Thyroid gland (tissue), 4 donors: ENCODE results near the gene LRCH1. TPM values are rescaled to one million over a fixed set of nuclear protein-coding genes. Genes with fewer than 3 reads are reported as not detected.

ENCODE experiments used
- DNase-seq, 2 donors: peaks; one replicate each; pipeline ENCODE4 v3.0.0-alpha.2; 2019
- H3K27ac ChIP-seq, 3 donors: fragments of 200-600 bp; sonication (generic); 1 replicate in 2 of 3; 2 replicates in 1 of 3; pipeline ENCODE4 v1.5.1; 2016 to 2019; ENCODE audit warnings: mild to moderate bottlenecking in 1 of 3, moderate library complexity in 1 of 3
- H3K27me3 ChIP-seq: fragments of 200-600 bp; sonication (generic); one replicate; pipeline ENCODE4 v1.5.1; 2019
- H3K36me3 ChIP-seq, 2 donors: fragments of 200-600 bp; sonication (generic); one replicate each; pipeline ENCODE4 v1.5.1; 2016 to 2019
- H3K4me1 ChIP-seq, 2 donors: fragments of 200-600 bp; sonication (generic); one replicate each; pipeline ENCODE4 v1.5.1; 2017 to 2019
- H3K4me3 ChIP-seq, 3 donors: fragments of 200-600 bp; sonication (generic); replicated peaks in 1 of 3; 1 replicate in 2 of 3; 2 replicates in 1 of 3; pipeline ENCODE4 v1.5.1; 2016; ENCODE audit warnings: mild to moderate bottlenecking in 1 of 3
- H3K9me3 ChIP-seq: fragments of 200-600 bp; sonication (generic); one replicate; pipeline ENCODE4 v1.5.1; 2017
- CTCF ChIP-seq, 6 experiments: fragments of 200-600 bp in 3 of 6; fragments of 450-650 bp in 3 of 6; sonication (generic) in 3 of 6; IDR thresholded peaks; one replicate each; pipeline ENCODE4 v1.5.1; 2016 to 2019; ENCODE audit warnings: antibody characterized with exemption in 6 of 6, mild to moderate bottlenecking in 2 of 6, inconsistent platforms in 1 of 6, moderate library complexity in 1 of 6
- POLR2A ChIP-seq, 2 donors: fragments of 450-650 bp; IDR thresholded peaks; one replicate each; pipeline ENCODE4 v1.6.1; 2017; ENCODE audit warnings: antibody characterized with exemption in 2 of 2, mild to moderate bottlenecking in 2 of 2, moderate library complexity in 1 of 2
- WGBS, 2 donors: methylation state at CpG; one replicate each; pipeline ENCODE4 v1.1.5; 2017; 5-methylcytosine and 5-hydroxymethylcytosine counted together
- intact Hi-C: fragments of 100-400 bp; cut with DNase I; formaldehyde crosslinking; loops from one replicate; pipeline ENCODE4 v1.15.1; 2023
- total RNA-seq, 4 donors: library from RNA; depleted of rRNA; stranded (reverse); fragments of >200 nt; gene quantifications; one replicate each; pipeline ENCODE4 v1.2.3, GENCODE V29; 2016

The LRCH1 gene
- total RNA-seq, 4 donors from 2014 or later: 13.5 to 19.3 (median 15.9) TPM

- Histone ChIP-seq H3K27ac (peak overlapping the region; percentile 74 to 92 (median 86)), H3K36me3 (no peaks in the 10 kb centered on the region), H3K4me1 (peaks cover 7 to 13% of the 10 kb centered on the region in 2 donors), H3K4me3 (peak overlapping the region; percentile 43 to 82 (median 72)), H3K27me3 (no peaks in the 10 kb centered on the region), H3K9me3 (no peaks in the 10 kb centered on the region)
- intact Hi-C loops: no loop called here
- TF ChIP-seq CTCF (IDR thresholded peaks at IDR 0.05) (no peak), POLR2A (IDR thresholded peaks at IDR 0.05) (no peak)
- DNase-seq: no peak
- WGBS, 2 donors: 42 to 59% methylated on average over 2 of the region's 2 CpGs
These were observed 2.0 kb downstream of the LRCH1 start for GRCh38 chr13:46554951-46555350.

- Histone ChIP-seq H3K27ac (peak overlapping the region in 1 of 3 donors; percentile 86), H3K4me1 (peaks cover 7 to 13% of the 10 kb centered on the region in 2 donors), H3K9me3 (no peaks in the 10 kb centered on the region), H3K36me3 (no peaks in the 10 kb centered on the region), H3K4me3 (no peak overlapping the region), H3K27me3 (no peaks in the 10 kb centered on the region)
- WGBS, 2 donors: 72 to 80% methylated on average over 4 of the region's 4 CpGs
- intact Hi-C loops: no loop called here
- no peak for DNase-seq
- TF ChIP-seq CTCF (IDR thresholded peaks at IDR 0.05) (no peak), POLR2A (IDR thresholded peaks at IDR 0.05) (no peak)
These were observed 2.9 kb downstream of the LRCH1 start for GRCh38 chr13:46555722-46556417.

GRCh38 chr13:46556418-46556779 is 3.4 kb downstream of the LRCH1 start:
- Histone ChIP-seq H3K9me3 (no peaks in the 10 kb centered on the region), H3K27me3 (no peaks in the 10 kb centered on the region), H3K36me3 (no peaks in the 10 kb centered on the region), H3K27ac (no peak overlapping the region), H3K4me1 (peaks cover 7 to 10% of the 10 kb centered on the region in 2 donors), H3K4me3 (no peak overlapping the region)
- no peak for DNase-seq
- TF ChIP-seq CTCF (IDR thresholded peaks at IDR 0.05) (no peak), POLR2A (IDR thresholded peaks at IDR 0.05) (no peak)
- intact Hi-C loops: no loop called here
- 89 to 96% methylated on average over 6 of the region's 6 CpGs for WGBS, 2 donors

- no peaks in the 10 kb centered on the region for H3K4me1 ChIP-seq
- TF ChIP-seq CTCF (IDR thresholded peaks at IDR 0.05) (no peak), POLR2A (IDR thresholded peaks at IDR 0.05) (no peak)
- intact Hi-C loops: no loop called here
- no peaks in the 10 kb centered on the region for H3K36me3 ChIP-seq
- no peak overlapping the region for H3K27ac ChIP-seq
- DNase-seq: no peak
- H3K4me3 ChIP-seq: no peak overlapping the region
- 88 to 90% methylated on average over 2 of the region's 2 CpGs for WGBS, 2 donors
- H3K27me3 ChIP-seq: no peaks in the 10 kb centered on the region
- no peaks in the 10 kb centered on the region for H3K9me3 ChIP-seq
These were observed 6.4 kb downstream of the LRCH1 start for GRCh38 chr13:46559272-46559805.

GRCh38 chr13:46560778-46561177 is 7.8 kb downstream of the LRCH1 start:
- DNase-seq: no peak
- TF ChIP-seq POLR2A (IDR thresholded peaks at IDR 0.05) (no peak), CTCF (IDR thresholded peaks at IDR 0.05) (no peak)
- Histone ChIP-seq H3K27me3 (no peaks in the 10 kb centered on the region), H3K4me3 (no peak overlapping the region), H3K4me1 (no peaks in the 10 kb centered on the region), H3K9me3 (no peaks in the 10 kb centered on the region), H3K27ac (no peak overlapping the region), H3K36me3 (no peaks in the 10 kb centered on the region)
- intact Hi-C loops: no loop called here
